LNCaP clone FGC (cell line): Measurements from ENCODE around the gene IFNLR1.

ENCODE experiments used
- DNase-seq: peaks from one replicate; pipeline ENCODE4 v3.0.0-alpha.2; 2011; ENCODE audit warnings: low read depth
- H3K4me3 ChIP-seq: 2 replicates; pipeline ENCODE4 v1.5.1; 2011; ENCODE audit warnings: mild to moderate bottlenecking, low read depth, low read length, control low read depth
- CTCF ChIP-seq: IDR thresholded peaks from 2 replicates; pipeline ENCODE4 v1.5.1; 2012; ENCODE audit warnings: mild to moderate bottlenecking; ENCODE audit not compliant: control insufficient read depth, insufficient read depth; ENCODE audit errors: extremely low read depth

Gene IFNLR1

GRCh38 chr1:24224761-24225160, 37.7 kb upstream of the IFNLR1 start:
- DNase-seq, result no peak

GRCh38 chr1:24224086-24224485, 37.0 kb upstream of the IFNLR1 start:
- no peak overlapping the region for H3K4me3 ChIP-seq
- no peak for DNase-seq
- no peak for TF ChIP-seq CTCF

More at GRCh38 chr1:24224761-24225160, 37.7 kb upstream of the IFNLR1 start:
- TF ChIP-seq CTCF, result no peak
- H3K4me3 ChIP-seq, result no peak overlapping the region

- no peak for TF ChIP-seq CTCF
Measured at GRCh38 chr1:24222793-24223192, 35.7 kb upstream of the IFNLR1 start.

GRCh38 chr1:24222008-24222605, 35.0 kb upstream of the IFNLR1 start:
- no peak for TF ChIP-seq CTCF
- no peak for DNase-seq
- H3K4me3 ChIP-seq, result no peak overlapping the region

More at GRCh38 chr1:24222793-24223192, 35.7 kb upstream of the IFNLR1 start:
- no peak for DNase-seq
- H3K4me3 ChIP-seq, result no peak overlapping the region

GRCh38 chr1:24221246-24221645, 34.2 kb upstream of the IFNLR1 start:
- H3K4me3 ChIP-seq, result no peak overlapping the region
- DNase-seq, result no peak
- no peak for TF ChIP-seq CTCF

- TF ChIP-seq CTCF, result no peak
- DNase-seq, result no peak
- no peak overlapping the region for H3K4me3 ChIP-seq
Measured at GRCh38 chr1:24216276-24217074, 29.4 kb upstream of the IFNLR1 start.
